Lower leg skin (tissue), 4 donors: ENCODE measurements around the gene METTL3. TPM values are rescaled to one million over a fixed set of nuclear protein-coding genes. Genes with fewer than 3 reads are reported as not detected.
A peak's percentile ranks its signal among the peaks of the same experiment; 100 is the strongest.

ENCODE experiments used
- DNase-seq, 2 donors: peaks; one replicate each; pipeline ENCODE4 v3.0.0-alpha.2; 2019; ENCODE audit warnings: low spot score in 2 of 2
- H3K4me3 ChIP-seq: fragments of 200-600 bp; sonication (generic); 2 replicates; pipeline ENCODE4 v1.5.1; 2017; ENCODE audit warnings: mild to moderate bottlenecking, low read depth; ENCODE audit not compliant: poor library complexity, severe bottlenecking
- POLR2A ChIP-seq, 2 donors: fragments of 450-650 bp; IDR thresholded peaks; one replicate each; pipeline ENCODE4 v1.6.1; 2016 to 2017; ENCODE audit warnings: antibody characterized with exemption in 2 of 2, mild to moderate bottlenecking in 1 of 2, moderate library complexity in 1 of 2
- WGBS, 2 donors: methylation state at CpG; one replicate each; pipeline ENCODE4 v1.1.5; 2018; 5-methylcytosine and 5-hydroxymethylcytosine counted together
- intact Hi-C: fragments of 100-400 bp; cut with DNase I; formaldehyde crosslinking; loops from one replicate; pipeline ENCODE4 v1.15.0; 2023; ENCODE audit warnings: low total_unique reads
- total RNA-seq, 4 donors: library from RNA; depleted of rRNA; stranded (reverse); fragments of >200 nt; gene quantifications; one replicate each; pipeline ENCODE4 v1.1.0, GENCODE V29; 2016
- TF ChIP-seq, protein P1 (sequence below), 3 donors: fragments of 450-650 bp; IDR thresholded peaks; one replicate each; pipeline ENCODE4 v1.5.1; 2016; ENCODE audit warnings: antibody characterized with exemption in 3 of 3, mild to moderate bottlenecking in 3 of 3, moderate library complexity in 2 of 3

METTL3 gene
- total RNA-seq, 4 donors from 2014 or later = 33.4 to 60.0 (median 39.8) TPM

DNA sequence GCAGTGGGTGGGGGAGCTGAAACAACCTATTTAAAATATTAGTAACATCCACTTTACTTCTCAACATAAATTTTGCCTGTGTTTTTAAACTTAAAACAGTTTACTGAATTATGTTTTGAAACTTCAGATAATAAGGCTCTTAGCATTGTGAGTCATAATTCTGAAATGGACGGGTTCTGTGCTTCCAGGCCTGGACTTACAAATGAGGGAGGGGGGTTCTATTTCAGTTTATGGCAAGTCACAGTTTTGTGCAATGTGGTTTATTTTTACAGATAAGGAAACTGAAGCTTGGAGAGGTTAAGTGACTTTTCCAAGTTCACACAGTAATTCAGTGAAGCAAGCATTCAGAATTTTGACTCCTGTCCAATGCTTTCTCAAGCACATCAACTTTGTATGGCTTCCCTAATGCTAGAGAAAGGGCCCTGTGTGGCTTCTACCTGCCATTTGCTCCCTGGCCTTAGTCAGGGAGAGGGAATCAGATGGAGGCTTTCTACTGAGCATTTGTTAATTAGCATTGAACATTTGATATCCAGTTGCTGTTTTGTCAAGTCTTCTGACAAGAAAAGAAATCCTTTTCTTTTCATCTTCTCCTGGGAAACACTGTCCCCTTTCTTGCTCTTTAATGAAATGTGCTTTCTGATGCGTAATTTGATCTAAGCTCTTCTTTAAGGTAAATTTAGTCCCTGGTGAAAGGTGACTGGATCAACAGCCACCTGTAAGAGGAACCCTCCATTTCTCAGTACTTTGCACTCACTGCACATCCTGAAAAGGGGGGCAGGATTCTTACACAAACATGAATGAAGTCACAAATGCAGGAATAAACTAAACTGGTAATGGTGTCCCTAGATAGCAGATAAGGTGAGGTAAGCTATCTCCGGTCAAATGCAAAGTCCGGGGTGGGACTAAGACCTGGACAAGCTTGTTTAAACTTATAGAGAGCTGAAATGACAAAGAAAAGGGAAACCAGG lies 17.5 kb upstream of the METTL3 start:
- no peak for TF ChIP-seq POLR2A (IDR thresholded peaks at IDR 0.05)
- TF ChIP-seq, protein P1, sequence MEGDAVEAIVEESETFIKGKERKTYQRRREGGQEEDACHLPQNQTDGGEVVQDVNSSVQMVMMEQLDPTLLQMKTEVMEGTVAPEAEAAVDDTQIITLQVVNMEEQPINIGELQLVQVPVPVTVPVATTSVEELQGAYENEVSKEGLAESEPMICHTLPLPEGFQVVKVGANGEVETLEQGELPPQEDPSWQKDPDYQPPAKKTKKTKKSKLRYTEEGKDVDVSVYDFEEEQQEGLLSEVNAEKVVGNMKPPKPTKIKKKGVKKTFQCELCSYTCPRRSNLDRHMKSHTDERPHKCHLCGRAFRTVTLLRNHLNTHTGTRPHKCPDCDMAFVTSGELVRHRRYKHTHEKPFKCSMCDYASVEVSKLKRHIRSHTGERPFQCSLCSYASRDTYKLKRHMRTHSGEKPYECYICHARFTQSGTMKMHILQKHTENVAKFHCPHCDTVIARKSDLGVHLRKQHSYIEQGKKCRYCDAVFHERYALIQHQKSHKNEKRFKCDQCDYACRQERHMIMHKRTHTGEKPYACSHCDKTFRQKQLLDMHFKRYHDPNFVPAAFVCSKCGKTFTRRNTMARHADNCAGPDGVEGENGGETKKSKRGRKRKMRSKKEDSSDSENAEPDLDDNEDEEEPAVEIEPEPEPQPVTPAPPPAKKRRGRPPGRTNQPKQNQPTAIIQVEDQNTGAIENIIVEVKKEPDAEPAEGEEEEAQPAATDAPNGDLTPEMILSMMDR (IDR thresholded peaks at IDR 0.05) = no peak
- intact Hi-C loops = no loop called here
- DNase-seq = no peak
- 79 to 88% methylated on average over 4 of the region's 4 CpGs for WGBS, 2 donors
- no peak overlapping the region for H3K4me3 ChIP-seq

DNA sequence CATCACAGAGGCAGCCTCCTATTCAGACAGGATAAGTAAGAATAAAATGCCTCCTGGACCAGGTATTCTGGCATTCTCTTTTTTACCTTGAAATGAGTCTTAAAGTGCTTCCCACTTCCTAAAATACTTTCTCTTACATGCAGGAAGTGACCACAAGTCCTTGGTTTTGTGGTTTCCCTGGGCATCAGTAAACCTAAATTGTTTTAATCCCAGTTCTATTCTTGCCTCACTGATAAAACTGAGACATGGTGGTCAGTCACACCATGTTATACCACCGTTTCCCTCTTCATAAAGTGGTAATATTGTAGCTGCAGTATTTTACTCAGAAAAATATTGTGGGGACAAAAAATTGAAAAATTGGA lies 16.2 kb upstream of the METTL3 start:
- intact Hi-C loops = no loop called here
- 58 to 67% methylated on average over 1 of the region's 1 CpG for WGBS, 2 donors
- no peak for DNase-seq
- H3K4me3 ChIP-seq = no peak overlapping the region
- TF ChIP-seq, protein P1 (IDR thresholded peaks at IDR 0.05) = no peak
- no peak for TF ChIP-seq POLR2A (IDR thresholded peaks at IDR 0.05)

DNA sequence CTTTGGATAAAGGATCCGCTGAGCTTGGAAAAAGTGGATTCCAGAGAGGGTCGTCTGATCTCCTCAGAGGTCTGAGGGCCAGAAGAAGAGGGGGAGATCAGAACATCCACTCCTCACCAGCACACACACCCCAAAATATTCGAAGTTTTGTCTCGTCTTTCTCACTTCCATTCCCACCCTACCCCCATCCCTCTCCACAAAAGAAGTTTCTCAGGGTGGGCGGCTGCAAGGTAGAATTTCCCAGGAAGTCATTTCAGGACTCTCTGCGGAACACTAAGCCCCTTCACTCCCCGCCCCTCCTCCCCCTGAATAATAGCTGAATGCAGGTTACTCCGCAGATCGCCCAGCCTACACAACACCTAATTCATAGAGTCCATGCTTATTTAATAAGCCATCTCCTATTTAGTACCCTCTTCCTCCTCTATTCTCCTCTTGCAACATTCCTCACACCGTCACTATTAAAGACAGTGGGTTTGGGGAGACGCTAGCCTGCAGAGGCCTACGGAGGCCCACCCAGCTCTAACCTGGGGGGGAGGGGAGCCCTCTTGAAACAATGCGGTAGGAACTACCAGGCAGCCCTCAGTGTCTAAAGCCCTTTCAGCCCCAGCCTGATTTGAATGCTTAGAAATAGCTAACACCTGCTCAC lies 15.7 kb upstream of the METTL3 start:
- peak overlapping the region; percentile 33 for H3K4me3 ChIP-seq
- no peak for DNase-seq
- WGBS, 2 donors = 24 to 28% methylated on average over 13 of the region's 13 CpGs
- TF ChIP-seq POLR2A (IDR thresholded peaks at IDR 0.05) = no peak
- TF ChIP-seq, protein P1 (IDR thresholded peaks at IDR 0.05) = no peak
- intact Hi-C loops = no loop called here

DNA sequence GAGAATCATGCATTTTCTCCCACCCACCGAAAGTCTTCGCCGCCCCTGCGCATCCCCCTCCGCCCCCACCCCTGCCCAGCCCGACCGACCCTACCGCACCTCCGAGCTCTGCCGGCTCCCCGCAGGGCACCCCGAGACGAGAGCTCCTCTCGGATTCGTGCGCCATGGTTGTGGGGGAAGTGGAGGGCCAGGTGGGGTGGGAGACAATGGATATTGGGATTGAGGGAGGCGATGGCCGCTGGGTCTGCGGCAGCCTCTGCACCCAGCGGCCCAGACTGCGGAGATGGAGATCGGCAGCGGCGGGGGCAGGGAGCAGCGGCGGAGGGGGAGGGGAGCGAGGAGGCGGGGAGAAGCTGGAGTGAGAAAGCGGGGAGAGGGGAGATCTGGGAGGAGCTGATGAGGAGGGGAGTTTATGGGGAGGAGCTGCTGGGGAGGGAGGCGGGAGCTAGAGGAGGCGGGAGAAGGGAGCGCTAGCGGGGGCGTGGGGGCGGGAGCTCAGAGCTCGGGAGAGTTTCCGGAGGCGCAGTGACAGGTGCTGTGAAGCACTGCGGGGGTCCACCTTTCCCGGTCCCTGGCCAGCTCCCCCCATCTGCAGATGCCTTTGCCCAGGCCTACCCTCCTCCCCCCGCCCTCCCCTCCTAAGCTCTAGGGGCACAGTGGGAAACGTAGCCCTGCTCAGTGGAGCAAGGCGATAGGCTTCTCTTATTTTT lies 15.0 kb upstream of the METTL3 start, which contains the start of gene SALL2:
Gene SALL2, minus strand, starts transcription at position 385 of the 710 bp plus-strand sequence. Its CDS starts 219 bp downstream, at position 166.
- intact Hi-C loops = no loop called here
- peak within 1 kb of the TSS; percentile 33 for H3K4me3 ChIP-seq
- 1 to 2% methylated on average over 37 to 40 of the region's 43 CpGs for WGBS, 2 donors
- TF ChIP-seq, protein P1 (IDR thresholded peaks at IDR 0.05) = no peak
- TF ChIP-seq POLR2A (IDR thresholded peaks at IDR 0.05) = no peak
- peak; percentile 41 to 93 for DNase-seq

DNA sequence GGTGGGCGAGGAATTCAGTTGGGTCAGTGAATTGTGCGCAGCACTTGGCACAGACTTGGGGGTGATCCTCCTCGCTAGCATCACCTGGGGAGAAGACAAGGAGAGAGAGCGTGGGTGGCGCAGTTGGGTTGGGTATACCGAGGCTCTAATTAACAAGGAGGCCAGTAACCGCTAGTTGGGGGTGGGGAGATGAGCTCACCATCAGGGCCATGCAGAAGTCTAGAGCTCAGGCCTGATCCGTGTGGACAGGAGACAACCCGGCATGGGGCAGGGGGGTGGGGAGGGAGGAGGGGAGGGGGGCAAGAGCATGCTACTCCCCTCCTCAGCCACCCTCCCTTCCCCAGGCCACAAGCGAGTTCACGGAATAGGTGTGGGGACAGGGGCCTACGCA lies 14.4 kb upstream of the METTL3 start:
- TF ChIP-seq, protein P1 (IDR thresholded peaks at IDR 0.05) = no peak
- no peak for TF ChIP-seq POLR2A (IDR thresholded peaks at IDR 0.05)
- intact Hi-C loops = no loop called here
- 20 to 34% methylated on average over 12 of the region's 12 CpGs for WGBS, 2 donors
- DNase-seq = no peak
- no peak overlapping the region for H3K4me3 ChIP-seq
